Activated CD8-positive, alpha-beta memory T cell treated with anti-CD3 and anti-CD28 coated beads for 24 hours (primary cell): ENCODE data around the gene VCL.
"Not testable (repeated sequence)": the region's sequence is repeated elsewhere in the genome, so short reads cannot be mapped to it uniquely, and the experiment has no call there.

ENCODE experiments used
- DNase-seq: peaks from one replicate; pipeline ENCODE4 v3.0.0-alpha.2; 2020

The VCL gene

GRCh38 chr10:74011017-74011416 is 13.1 kb downstream of the VCL start:
- no peak for DNase-seq

GRCh38 chr10:74011770-74012169 is 13.9 kb downstream of the VCL start:
- no peak for DNase-seq

GRCh38 chr10:74012480-74012879 is 14.6 kb downstream of the VCL start:
- DNase-seq, result no peak

DNA sequence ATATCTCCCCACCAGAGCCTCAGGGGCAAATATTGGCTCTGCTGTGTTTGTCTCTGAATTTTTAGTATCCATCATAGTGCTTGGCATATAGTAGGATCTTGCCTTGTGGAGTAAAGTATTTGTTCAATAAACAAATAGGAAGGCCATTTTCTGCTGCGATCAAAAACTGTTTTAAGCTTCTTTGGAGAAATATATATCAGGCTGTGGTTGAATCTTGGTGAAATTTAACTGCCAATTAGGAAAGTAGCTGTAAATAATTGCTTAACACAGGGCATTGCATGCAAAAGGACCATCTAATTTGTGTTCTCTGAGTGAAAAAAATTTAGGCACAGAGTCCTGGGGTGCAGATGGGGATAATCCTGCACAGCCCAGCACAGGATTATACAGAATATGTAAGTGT is 15.1 kb downstream of the VCL start:
- DNase-seq, result no peak

- DNase-seq, result not testable (repeated sequence)
Measured at GRCh38 chr10:74014574-74014973, 16.7 kb downstream of the VCL start.

DNA sequence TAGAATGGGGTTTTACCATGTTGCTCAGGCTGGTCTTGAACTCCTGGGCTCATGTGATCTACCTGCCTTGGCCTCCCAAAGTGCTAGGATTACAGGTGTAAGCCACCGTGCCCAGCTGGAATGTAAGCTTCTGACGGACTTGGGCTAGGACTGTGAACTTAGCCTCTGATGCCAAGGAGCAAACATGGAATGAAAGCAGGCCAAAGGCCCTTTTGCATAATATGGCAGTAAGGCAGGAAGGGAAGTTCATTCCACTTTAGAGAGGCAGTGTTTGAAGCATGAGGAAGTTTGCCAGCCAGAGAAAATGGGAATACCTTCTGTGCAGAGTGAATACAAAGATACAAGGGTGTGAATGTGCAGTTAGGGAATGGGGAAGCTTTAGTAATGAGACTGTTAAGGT is 20.3 kb downstream of the VCL start:
- no peak for DNase-seq

- DNase-seq, result no peak
Measured at GRCh38 chr10:74021248-74022055, 23.5 kb downstream of the VCL start.

GRCh38 chr10:74022926-74023629 is 25.2 kb downstream of the VCL start:
- DNase-seq, result no peak

DNA sequence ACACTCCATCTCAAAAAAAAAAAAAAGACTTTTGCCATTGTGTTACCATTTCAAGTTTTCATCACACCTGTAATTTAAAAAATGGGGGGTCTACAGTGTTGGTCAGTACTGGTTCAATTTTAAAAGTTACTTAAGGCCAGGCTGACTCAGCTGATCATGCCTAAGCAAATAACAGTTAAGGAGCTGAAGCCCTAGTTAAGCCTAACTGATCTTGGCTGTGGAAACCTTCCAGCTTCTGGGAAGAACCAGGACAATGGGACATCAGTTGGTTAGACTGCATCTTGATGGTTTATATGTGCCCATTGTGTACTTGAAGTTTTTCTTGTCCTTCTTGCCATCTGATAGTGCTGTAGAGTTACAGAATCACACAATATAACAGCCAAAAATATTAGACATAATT is 26.7 kb downstream of the VCL start:
- DNase-seq, result no peak

- DNase-seq, result no peak
Measured at GRCh38 chr10:74025380-74025978, 27.6 kb downstream of the VCL start.

DNA sequence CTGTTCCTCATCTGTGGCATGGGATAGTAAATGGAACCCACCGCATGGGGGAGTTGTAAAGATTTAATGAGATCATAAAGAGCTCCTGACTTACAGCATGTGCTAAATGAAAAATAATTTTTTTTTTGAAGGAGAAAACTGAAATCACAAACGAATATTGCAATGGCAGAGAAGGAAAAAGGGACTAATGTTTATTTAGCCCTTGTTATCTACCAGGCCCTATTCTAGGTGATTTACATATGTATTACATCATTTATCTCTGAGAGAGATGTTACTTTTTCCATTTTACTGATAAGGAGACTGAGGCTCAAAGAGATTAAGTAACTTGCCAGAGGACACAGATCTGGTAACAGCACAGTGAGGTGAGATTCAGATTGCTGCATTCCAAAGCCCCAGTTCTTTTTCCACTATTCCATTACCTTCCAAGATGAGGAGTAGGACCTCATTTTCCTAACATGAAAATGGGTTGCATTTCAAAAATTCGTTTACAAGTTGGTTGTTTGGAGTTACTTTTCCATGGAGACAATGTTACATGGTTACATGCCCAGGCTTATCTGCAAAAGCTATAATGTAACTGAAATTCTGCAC is 28.6 kb downstream of the VCL start:
- no peak for DNase-seq

DNA sequence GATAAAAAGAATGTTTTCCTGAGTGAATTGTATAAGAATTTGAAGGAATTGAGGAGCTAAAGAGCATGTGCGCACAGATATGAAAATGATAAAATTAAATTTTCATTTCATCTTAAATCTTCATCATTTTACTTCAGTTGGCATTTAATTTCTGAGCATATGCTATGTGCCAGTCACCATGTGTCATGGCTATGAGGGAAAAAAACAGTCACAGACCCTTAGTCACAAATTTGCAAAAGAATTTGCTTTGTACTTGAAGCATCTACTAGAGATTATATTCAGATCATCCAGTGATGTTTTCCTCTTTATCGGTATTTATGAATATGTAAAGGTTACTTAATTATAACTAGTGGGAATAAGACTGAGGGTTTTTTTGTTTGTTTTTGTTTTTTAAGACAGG is 29.8 kb downstream of the VCL start:
- DNase-seq, result no peak

GRCh38 chr10:74029943-74030342 is 32.0 kb downstream of the VCL start:
- no peak for DNase-seq

DNA sequence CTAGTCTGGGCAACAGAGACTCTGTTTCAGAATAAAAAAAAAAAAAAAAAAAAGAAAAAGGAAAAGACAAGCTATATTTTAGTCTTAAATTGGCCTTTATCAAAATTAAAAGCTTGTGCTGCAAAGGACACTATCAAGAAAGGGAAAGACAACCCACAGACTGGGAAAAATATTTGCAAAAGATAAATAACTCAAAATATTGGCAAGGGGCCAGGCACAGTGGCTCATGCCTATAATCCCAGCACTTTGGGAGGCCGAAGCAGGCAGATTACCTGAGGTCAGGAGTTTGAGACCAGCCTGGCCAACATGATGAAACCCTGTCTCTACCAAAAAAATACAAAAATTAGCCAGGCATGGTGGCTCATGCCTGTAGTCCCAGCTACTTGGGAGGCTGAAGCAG is 34.3 kb downstream of the VCL start:
- DNase-seq, result not testable (repeated sequence)

DNA sequence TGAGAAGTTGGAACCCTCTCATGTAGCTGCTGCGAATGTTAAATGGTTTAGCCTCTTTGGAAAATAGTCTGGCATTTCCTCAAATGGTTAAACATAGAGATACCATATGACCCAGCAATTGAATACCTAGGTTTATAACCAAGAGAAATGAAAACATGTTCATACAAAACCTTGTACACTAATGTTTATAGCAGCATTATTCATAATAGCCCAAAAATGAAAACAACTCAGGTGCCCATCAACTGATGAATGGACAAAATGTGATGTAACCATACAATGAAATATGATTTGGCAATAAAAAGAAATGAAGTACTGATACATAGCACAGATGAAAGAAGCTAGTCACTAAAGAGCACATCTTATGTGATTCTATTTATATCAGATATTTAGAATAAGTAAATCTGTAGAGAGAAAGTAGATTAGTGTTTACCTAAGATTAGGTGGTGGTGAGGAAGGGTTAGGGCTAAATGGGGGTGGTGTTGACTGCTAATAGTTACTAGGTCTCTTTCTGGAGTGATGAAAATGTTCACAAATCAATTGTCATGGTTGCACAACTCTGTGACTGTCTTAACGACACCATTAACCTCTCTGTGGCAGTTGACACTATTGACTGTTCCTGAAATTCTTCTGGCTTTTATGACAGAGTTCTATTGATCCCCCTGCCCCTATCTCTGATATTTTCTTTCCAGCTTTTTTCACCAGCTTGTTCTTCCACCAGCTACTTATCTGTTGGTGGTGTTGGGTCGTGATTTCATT is 35.2 kb downstream of the VCL start:
- DNase-seq, result no peak

GRCh38 chr10:74033702-74034101 is 35.8 kb downstream of the VCL start:
- DNase-seq, result no peak

- no peak for DNase-seq
Measured at GRCh38 chr10:74034301-74034700, 36.4 kb downstream of the VCL start.

GRCh38 chr10:74035303-74035702 is 37.4 kb downstream of the VCL start:
- DNase-seq, result no peak

DNA sequence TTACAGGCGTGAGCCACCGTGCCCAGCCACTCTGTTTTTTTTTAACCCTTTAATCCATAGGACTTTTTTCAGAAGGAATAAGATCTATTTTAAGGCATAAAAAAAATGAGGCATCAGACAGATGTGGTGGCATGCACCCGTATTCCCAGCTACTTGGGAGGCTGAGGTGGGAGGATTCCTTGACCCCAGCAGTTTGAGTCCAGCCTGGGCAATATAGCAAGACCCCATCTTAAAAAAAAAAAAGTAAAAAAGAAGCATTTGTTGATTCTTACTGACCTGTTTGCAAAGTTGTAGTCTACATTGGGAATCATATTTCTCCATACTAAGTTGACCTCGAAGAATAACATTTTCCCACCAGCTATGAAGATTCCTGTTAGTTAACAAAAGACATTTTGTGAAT is 38.6 kb downstream of the VCL start:
- no peak for DNase-seq

DNA sequence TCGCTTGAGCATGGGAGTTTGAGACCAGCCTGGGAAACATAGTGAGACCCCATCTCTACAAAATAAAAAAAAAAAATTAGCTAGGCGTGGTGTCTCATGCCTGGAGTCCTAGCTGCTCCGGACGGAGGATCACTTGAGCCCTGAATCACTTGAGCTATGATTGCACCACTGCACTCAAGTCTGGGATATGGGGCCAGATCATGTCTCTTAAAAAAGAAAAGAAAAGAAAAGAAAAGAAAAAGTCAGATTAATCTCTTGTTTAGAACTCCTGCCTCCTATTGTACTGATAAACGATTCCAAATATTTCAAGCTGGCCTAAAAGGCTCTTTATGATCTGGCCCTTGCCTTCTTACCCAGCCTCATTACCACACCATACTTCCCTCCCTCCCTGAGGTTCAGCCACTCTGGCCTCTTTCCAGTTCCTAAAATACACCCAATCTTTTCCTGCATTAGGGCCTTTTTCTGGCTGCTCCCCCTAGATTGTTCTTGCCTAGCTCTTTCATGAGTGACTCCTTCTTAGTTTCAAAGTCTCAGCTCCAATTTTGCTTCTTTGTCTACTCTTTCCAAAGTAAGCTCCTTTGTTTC is 41.7 kb downstream of the VCL start:
- DNase-seq, result no peak

- DNase-seq, result no peak
Measured at GRCh38 chr10:74040200-74041126, 42.5 kb downstream of the VCL start.
